K562 (cell line): ENCODE measurements around the gene RSPH9. TPM values are rescaled to one million over a fixed set of nuclear protein-coding genes. Genes with fewer than 3 reads are reported as not detected.

ENCODE experiments used
- AFF4 ChIP-seq: sonication (generic); formaldehyde crosslinking; IDR thresholded peaks from 2 replicates; pipeline ENCODE4 v1.8.0; 2023; ENCODE audit warnings: mild to moderate bottlenecking, missing genetic modification reagents
- KDM4B ChIP-seq, 2 experiments: fragments of 450-650 bp in 1 of 2; sonication (generic) in 1 of 2; IDR thresholded peaks; 2 replicates each; pipeline ENCODE4 v1.6.1; 2016 to 2017; ENCODE audit warnings: borderline replicate concordance in 2 of 2, antibody characterized with exemption in 1 of 2, low read depth in 1 of 2, mild to moderate bottlenecking in 1 of 2
- NCOA6 ChIP-seq: fragments of 450-650 bp; IDR thresholded peaks from 2 replicates; pipeline ENCODE4 v1.6.1; 2017; ENCODE audit warnings: mild to moderate bottlenecking
- PRDM10 ChIP-seq: fragments of 450-650 bp; IDR thresholded peaks from 2 replicates; pipeline ENCODE4 v1.6.1; 2018; ENCODE audit not compliant: partially characterized antibody
- REST ChIP-seq, 2 experiments: fragments of 450-650 bp; formaldehyde crosslinking in 1 of 2; IDR thresholded peaks; 2 replicates each; pipeline versions ENCODE4 v1.4.0 to v1.6.1; 2014 to 2020; ENCODE audit warnings: mild to moderate bottlenecking in 2 of 2, borderline replicate concordance in 1 of 2, low read depth in 1 of 2
- SP1 ChIP-seq: sonication (generic); formaldehyde crosslinking; IDR thresholded peaks from 2 replicates; pipeline ENCODE4 v1.8.1; 2022; ENCODE audit warnings: mild to moderate bottlenecking, missing genetic modification reagents
- ZNF717 ChIP-seq: fragments of 250-450 bp; sonication (Bioruptor Pico); IDR thresholded peaks from 2 replicates; pipeline ENCODE4 v1.5.0; 2021
- polyA plus RNA-seq, 8 experiments: library from polyadenylated mRNA; depleted of rRNA in 4 of 8; stranded (reverse) in 5 of 8; unstranded in 3 of 8; fragments of >200 nt; fragmentation: Nextera tagmentation in 2 of 8; fragmentation: Illumina TruSeq in 1 of 8; extraction: Ambion mirVana in 2 of 8; extraction: Trizol in 1 of 8; gene quantifications; 2 replicates each; pipeline versions ENCODE4 v1.2.1 to v1.2.3, GENCODE V29; 2011 to 2014; ENCODE audit warnings: inconsistent platforms in 1 of 8, missing spikeins in 1 of 8
- total RNA-seq, 7 experiments: library from RNA; depleted of rRNA in 6 of 7; stranded (reverse); fragments of >200 nt in 6 of 7; fragmentation: Illumina TruSeq in 2 of 7; extraction: Trizol in 2 of 7; gene quantifications; 2 replicates each; pipeline versions ENCODE4 v1.2.1 to v1.2.3, GENCODE V29; 2011 to 2021; ENCODE audit warnings: low replicate concordance in 1 of 7

The RSPH9 gene
- total and polyA plus RNA-seq, 9 of the 15 experiments (the other 6 are each of a cell fraction or from before 2014, with no cell fraction given): 0.05 to 0.60 (median 0.39) TPM; not detected in 6

- TF ChIP-seq PRDM10: peak; percentile 83
- TF ChIP-seq NCOA6: no peak
- TF ChIP-seq REST (IDR thresholded peaks at IDR 0.05; ENCODE audit: borderline replicate concordance): no peak
- TF ChIP-seq REST (CRISPR knock-in tag; IDR thresholded peaks at IDR 0.05; ENCODE audit: low read depth): peak; percentile 85
- TF ChIP-seq SP1 (CRISPR knock-in tag): peak; percentile 74
- 0 out of 4 replicates have a peak, but pooled peaks of 1 of the 2 experiments have one; percentile 40 for TF ChIP-seq KDM4B (IDR thresholded peaks at IDR 0.05; ENCODE audit: borderline replicate concordance in 2 of 2, low read depth in 1 of 2)
- TF ChIP-seq AFF4 (CRISPR knock-in tag): peak; percentile 83; the same call in 1 of the 2 replicates
- TF ChIP-seq ZNF717 (CRISPR knock-in tag): peak; percentile 65; the same call in 1 of the 2 replicates
These were observed 15.1 kb upstream of the RSPH9 start (continued) for GRCh38 chr6:43629505-43630300.
